KMS-11 (cell line): Measurements from ENCODE around the gene UNG.

ENCODE experiments used
- H2AFZ ChIP-seq: fragments of 200-600 bp; sonication (generic); 2 replicates; pipeline ENCODE4 v1.6.1; 2016; ENCODE audit warnings: antibody characterized with exemption, mixed run types, low read depth
- H3K27ac ChIP-seq: fragments of 200-600 bp; sonication (generic); 2 replicates; pipeline ENCODE4 v1.6.1; 2016; ENCODE audit warnings: mild to moderate bottlenecking, mixed run types
- H3K27me3 ChIP-seq: fragments of 200-600 bp; sonication (generic); 2 replicates; pipeline ENCODE4 v1.6.1; 2017; ENCODE audit warnings: mild to moderate bottlenecking, low read depth, mixed run types, moderate library complexity; ENCODE audit not compliant: insufficient read depth
- H3K36me3 ChIP-seq: fragments of 200-600 bp; sonication (generic); 2 replicates; pipeline ENCODE4 v1.6.1; 2017; ENCODE audit warnings: mild to moderate bottlenecking, mixed run types; ENCODE audit not compliant: insufficient read depth
- H3K4me1 ChIP-seq: fragments of 200-600 bp; sonication (generic); 2 replicates; pipeline ENCODE4 v1.6.1; 2016; ENCODE audit warnings: mild to moderate bottlenecking, low read depth, mixed run types; ENCODE audit not compliant: poor library complexity, severe bottlenecking
- H3K4me2 ChIP-seq: fragments of 200-600 bp; sonication (generic); 2 replicates; pipeline ENCODE4 v1.7.0; 2016; ENCODE audit warnings: mild to moderate bottlenecking, mixed run types
- H3K4me3 ChIP-seq: fragments of 200-600 bp; sonication (generic); IDR thresholded peaks from 2 replicates; pipeline ENCODE4 v1.6.1; 2017; ENCODE audit warnings: low read depth, low read length, mixed read lengths; ENCODE audit not compliant: insufficient read depth
- H3K79me2 ChIP-seq: fragments of 200-600 bp; sonication (generic); 2 replicates; pipeline ENCODE4 v1.6.1; 2016; ENCODE audit warnings: low read depth, mixed run types; ENCODE audit not compliant: insufficient read depth
- H3K9ac ChIP-seq: fragments of 200-600 bp; sonication (generic); 2 replicates; pipeline ENCODE4 v1.6.1; 2016; ENCODE audit warnings: mild to moderate bottlenecking, mixed run types
- H4K20me1 ChIP-seq: fragments of 200-600 bp; sonication (generic); 2 replicates; pipeline ENCODE4 v1.6.1; 2016; ENCODE audit warnings: mild to moderate bottlenecking, mixed run types; ENCODE audit not compliant: insufficient read depth
- CTCF ChIP-seq: fragments of 200-600 bp; sonication (generic); conservative IDR thresholded peaks from 2 replicates; pipeline ENCODE4 v1.6.1; 2017; ENCODE audit warnings: low read depth, mild to moderate bottlenecking, antibody characterized with exemption, low read length, moderate library complexity, mixed read lengths

The UNG gene

GRCh38 chr12:109116611-109116949 lies 19.2 kb downstream of the UNG start:
- Histone ChIP-seq H3K36me3 (no peaks in the 10 kb centered on the region), H3K4me3 (no peak overlapping the region), H3K27ac (no peak overlapping the region), H3K27me3 (no peaks in the 10 kb centered on the region), H3K79me2 (no peaks in the 10 kb centered on the region), H3K4me2 (no peak overlapping the region), H3K9ac (no peak overlapping the region), H3K4me1 (peaks cover 18% of the 10 kb centered on the region), H4K20me1 (no peaks in the 10 kb centered on the region), H2AFZ (no peak overlapping the region)
- TF ChIP-seq CTCF = no peak

GRCh38 chr12:109120095-109120494 lies 22.7 kb downstream of the UNG start:
- H3K4me3 ChIP-seq = no peak overlapping the region
- no peak for TF ChIP-seq CTCF
- no peaks in the 10 kb centered on the region for H3K79me2 ChIP-seq

GRCh38 chr12:109120557-109120956 lies 23.2 kb downstream of the UNG start:
- Histone ChIP-seq H3K27me3 (no peaks in the 10 kb centered on the region), H4K20me1 (no peaks in the 10 kb centered on the region)

More at GRCh38 chr12:109120095-109120494, 22.7 kb downstream of the UNG start:
- no peak overlapping the region for H3K4me2 ChIP-seq
- no peaks in the 10 kb centered on the region for H4K20me1 ChIP-seq
- H3K4me1 ChIP-seq = peaks cover 9% of the 10 kb centered on the region
- no peaks in the 10 kb centered on the region for H3K27me3 ChIP-seq
- H3K9ac ChIP-seq = no peak overlapping the region
- H2AFZ ChIP-seq = no peak overlapping the region
- no peak overlapping the region for H3K27ac ChIP-seq
- H3K36me3 ChIP-seq = no peaks in the 10 kb centered on the region

GRCh38 chr12:109121346-109121880 lies 24.0 kb downstream of the UNG start:
- no peak overlapping the region for H3K27ac ChIP-seq
- no peaks in the 10 kb centered on the region for H3K79me2 ChIP-seq
- no peak for TF ChIP-seq CTCF
- H3K4me1 ChIP-seq = no peaks in the 10 kb centered on the region
- no peak overlapping the region for H3K9ac ChIP-seq
- no peak overlapping the region for H3K4me2 ChIP-seq
- no peak overlapping the region for H3K4me3 ChIP-seq
- H4K20me1 ChIP-seq = no peaks in the 10 kb centered on the region
- H3K27me3 ChIP-seq = no peaks in the 10 kb centered on the region
- H2AFZ ChIP-seq = no peak overlapping the region
- H3K36me3 ChIP-seq = no peaks in the 10 kb centered on the region

More at GRCh38 chr12:109120557-109120956, 23.2 kb downstream of the UNG start:
- no peaks in the 10 kb centered on the region for H3K79me2 ChIP-seq
- no peak overlapping the region for H3K4me2 ChIP-seq
- no peak overlapping the region for H3K4me3 ChIP-seq
- no peaks in the 10 kb centered on the region for H3K36me3 ChIP-seq
- H2AFZ ChIP-seq = no peak overlapping the region
- no peak overlapping the region for H3K27ac ChIP-seq
- peaks cover 5% of the 10 kb centered on the region for H3K4me1 ChIP-seq
- no peak for TF ChIP-seq CTCF
- no peak overlapping the region for H3K9ac ChIP-seq
